HL-60 (cell line): ENCODE measurements around the gene CTSC.

Experiments used
- DNase-seq, 2 experiments: peaks; one replicate each; pipeline ENCODE4 v3.0.0-alpha.2; 2010 to 2020; ENCODE audit warnings: low read depth in 1 of 2, low spot score in 1 of 2
- H3K27ac ChIP-seq: fragments of 250-450 bp; sonication (Bioruptor Pico); replicated peaks from 2 replicates; pipeline ENCODE4 v1.5.1; 2020; ENCODE audit warnings: mild to moderate bottlenecking, moderate library complexity
- H3K27me3 ChIP-seq: fragments of 250-450 bp; sonication (Bioruptor Pico); 2 replicates; pipeline ENCODE4 v1.5.1; 2021; ENCODE audit warnings: mild to moderate bottlenecking, moderate library complexity; ENCODE audit not compliant: insufficient read depth, poor library complexity, severe bottlenecking
- H3K4me3 ChIP-seq: replicated peaks from 2 replicates; pipeline ENCODE4 v1.5.1; 2011; ENCODE audit warnings: mild to moderate bottlenecking, control low read depth, low read length; ENCODE audit not compliant: insufficient read depth
- CTCF ChIP-seq: IDR thresholded peaks from one replicate; pipeline ENCODE4 v1.5.1; 2011; ENCODE audit warnings: low read length, control low read depth, inconsistent platforms; ENCODE audit not compliant: insufficient read depth
- GABPA ChIP-seq: IDR thresholded peaks from 2 replicates; pipeline ENCODE4 v1.6.1; 2012; ENCODE audit warnings: low read depth
- POLR2AphosphoS5 ChIP-seq: IDR thresholded peaks from 2 replicates; pipeline ENCODE4 v1.6.1; 2012; ENCODE audit warnings: low read depth
- REST ChIP-seq: IDR thresholded peaks from 2 replicates; pipeline ENCODE4 v1.6.1; 2012; ENCODE audit warnings: low read depth; ENCODE audit not compliant: insufficient replicate concordance
- SPI1 ChIP-seq: IDR thresholded peaks from 2 replicates; pipeline ENCODE4 v1.6.1; 2012; ENCODE audit warnings: low read depth, mild to moderate bottlenecking, borderline replicate concordance

Gene CTSC

GRCh38 chr11:88292171-88292843, 45.2 kb downstream of the CTSC start:
- H3K4me3 ChIP-seq: no peak overlapping the region
- no peaks in the 10 kb centered on the region for H3K27me3 ChIP-seq
- DNase-seq: no peak
- TF ChIP-seq REST (no peak), GABPA (no peak), POLR2AphosphoS5 (no peak)
- H3K27ac ChIP-seq: no peak overlapping the region

- TF ChIP-seq SPI1: no peak
- no peak for TF ChIP-seq REST
- Histone ChIP-seq H3K27me3 (no peaks in the 10 kb centered on the region), H3K4me3 (no peak overlapping the region), H3K27ac (no peak overlapping the region)
- no peak for DNase-seq
These were observed 49.0 kb downstream of the CTSC start for GRCh38 chr11:88288560-88288959.

- H3K27ac ChIP-seq: no peak overlapping the region
- no peak for DNase-seq
- TF ChIP-seq POLR2AphosphoS5 (no peak), REST (no peak), GABPA (no peak), SPI1 (no peak), CTCF (no peak)
- H3K27me3 ChIP-seq: no peaks in the 10 kb centered on the region
- H3K4me3 ChIP-seq: no peak overlapping the region
These were observed 53.0 kb downstream of the CTSC start for GRCh38 chr11:88284336-88285050.

GRCh38 chr11:88282747-88283515, 54.6 kb downstream of the CTSC start:
- DNase-seq: no peak
- Histone ChIP-seq H3K4me3 (no peak overlapping the region), H3K27ac (no peak overlapping the region), H3K27me3 (no peaks in the 10 kb centered on the region)
- TF ChIP-seq CTCF (no peak), SPI1 (no peak), REST (no peak), POLR2AphosphoS5 (no peak), GABPA (no peak)
